ENCODE measurements around the gene PPFIBP2.
A peak's percentile ranks its signal among the peaks of the same experiment; 100 is the strongest.

Gene PPFIBP2

GRCh38 chr11:7635708-7636107 lies 121.9 kb downstream of the PPFIBP2 start:
- Histone ChIP-seq H3K36me3 (ENCODE audit: control insufficient read depth in 2 of 2, insufficient read depth in 2 of 2, low read length in 2 of 2) (peaks cover 71 to 79% of the 10 kb centered on the region in 2 donors), H3K9me3 (ENCODE audit: control insufficient read depth in 2 of 2, low read length in 2 of 2) (no peaks in the 10 kb centered on the region), H3K27ac (ENCODE audit: low read depth in 2 of 2, low read length in 2 of 2) (no peak overlapping the region), H3K9ac (ENCODE audit: low read depth in 1 of 2, low read length in 2 of 2) (no peak overlapping the region), H3K27me3 (ENCODE audit: control insufficient read depth in 2 of 2, insufficient read depth in 2 of 2, low read length in 2 of 2) (no peaks in the 10 kb centered on the region), H3K4me3 (ENCODE audit: low read length in 2 of 2) (no peak overlapping the region), H3K4me1 (ENCODE audit: control insufficient read depth in 2 of 2, insufficient read depth in 2 of 2, low read length in 2 of 2) (peaks cover 21% of the 10 kb centered on the region in 2 donors)

DNA sequence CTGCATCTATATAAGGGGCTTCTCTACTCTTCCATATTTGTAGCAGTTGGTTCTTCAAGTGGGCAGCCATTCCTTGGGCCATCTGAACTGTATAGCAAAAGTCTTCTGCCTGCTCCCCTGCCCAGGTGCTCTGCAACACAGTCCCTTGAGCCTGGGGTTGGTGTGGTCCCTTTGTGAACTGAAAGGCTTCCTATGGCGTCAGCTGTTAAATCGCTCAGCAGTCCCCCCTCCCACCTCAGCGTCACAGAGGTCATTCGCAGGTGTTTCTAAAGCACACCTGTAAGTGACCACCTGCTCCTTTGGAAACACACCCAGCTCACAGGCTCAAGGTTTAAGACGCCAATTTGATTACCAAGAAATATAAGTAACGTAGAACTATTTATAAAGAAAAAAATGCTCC lies 122.6 kb downstream of the PPFIBP2 start:
- peaks cover 67 to 79% of the 10 kb centered on the region in 2 donors for H3K36me3 ChIP-seq (ENCODE audit: control insufficient read depth in 2 of 2, insufficient read depth in 2 of 2, low read length in 2 of 2)
- H3K4me3 ChIP-seq (ENCODE audit: low read length in 2 of 2), result no peak overlapping the region
- no peak overlapping the region for H3K27ac ChIP-seq (ENCODE audit: low read depth in 2 of 2, low read length in 2 of 2)
- no peaks in the 10 kb centered on the region for H3K9me3 ChIP-seq (ENCODE audit: control insufficient read depth in 2 of 2, low read length in 2 of 2)
- H3K4me1 ChIP-seq (ENCODE audit: control insufficient read depth in 2 of 2, insufficient read depth in 2 of 2, low read length in 2 of 2), result peaks cover 21 to 22% of the 10 kb centered on the region in 2 donors
- no peaks in the 10 kb centered on the region for H3K27me3 ChIP-seq (ENCODE audit: control insufficient read depth in 2 of 2, insufficient read depth in 2 of 2, low read length in 2 of 2)
- H3K9ac ChIP-seq (ENCODE audit: low read depth in 1 of 2, low read length in 2 of 2), result no peak overlapping the region

- peaks cover 68 to 79% of the 10 kb centered on the region in 2 donors for H3K36me3 ChIP-seq (ENCODE audit: control insufficient read depth in 2 of 2, insufficient read depth in 2 of 2, low read length in 2 of 2)
- H3K9me3 ChIP-seq (ENCODE audit: control insufficient read depth in 2 of 2, low read length in 2 of 2), result no peaks in the 10 kb centered on the region
- H3K9ac ChIP-seq (ENCODE audit: low read depth in 1 of 2, low read length in 2 of 2), result no peak overlapping the region
- no peaks in the 10 kb centered on the region for H3K27me3 ChIP-seq (ENCODE audit: control insufficient read depth in 2 of 2, insufficient read depth in 2 of 2, low read length in 2 of 2)
- peaks cover 21 to 22% of the 10 kb centered on the region in 2 donors for H3K4me1 ChIP-seq (ENCODE audit: control insufficient read depth in 2 of 2, insufficient read depth in 2 of 2, low read length in 2 of 2)
- no peak overlapping the region for H3K4me3 ChIP-seq (ENCODE audit: low read length in 2 of 2)
- no peak overlapping the region for H3K27ac ChIP-seq (ENCODE audit: low read depth in 2 of 2, low read length in 2 of 2)
These were observed 123.8 kb downstream of the PPFIBP2 start for GRCh38 chr11:7637447-7638157.

DNA sequence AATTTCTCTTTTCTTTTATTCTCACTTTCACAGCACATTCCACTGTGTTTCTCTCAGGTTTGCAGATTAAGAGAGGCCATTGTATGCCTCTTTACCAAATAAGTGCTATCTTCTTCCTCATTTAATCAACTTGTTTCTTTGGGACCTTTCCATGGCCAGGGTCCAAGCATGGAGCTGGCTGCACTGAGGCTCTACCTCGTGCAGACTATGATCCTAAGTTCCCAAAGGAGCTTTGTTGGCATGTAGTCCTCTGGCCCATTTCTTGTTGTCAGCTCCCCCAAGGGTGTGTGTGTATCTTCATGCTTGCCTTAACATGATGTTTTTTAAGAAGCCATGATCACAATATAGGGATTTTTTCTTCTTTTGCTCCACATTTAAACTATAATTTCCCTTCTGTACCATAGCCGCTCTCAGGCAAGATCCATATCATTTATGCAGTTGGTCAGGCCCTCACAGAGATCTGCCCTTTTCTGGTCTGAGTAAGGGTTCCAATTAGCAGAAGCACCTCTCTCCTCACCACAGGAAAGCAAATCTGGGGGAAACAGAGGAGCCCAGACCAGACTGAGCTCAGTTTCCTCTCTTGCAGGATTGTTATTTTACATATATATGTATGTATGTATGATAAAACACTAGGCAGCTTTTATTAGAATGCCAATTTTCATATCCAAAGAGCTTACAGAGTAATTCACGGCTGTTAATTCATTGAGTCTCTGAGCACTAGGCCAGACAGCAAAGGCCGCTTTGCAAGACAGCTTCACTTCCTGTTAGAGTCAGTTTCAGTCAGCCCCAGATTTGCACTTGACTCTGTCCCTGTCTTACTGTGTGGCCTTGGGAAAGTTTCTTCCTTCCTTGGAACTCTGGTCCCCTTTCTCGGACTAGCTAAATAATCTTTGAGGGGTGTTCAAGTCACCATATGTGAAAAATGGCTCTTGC lies 125.2 kb downstream of the PPFIBP2 start:
- Histone ChIP-seq H3K9ac (ENCODE audit: low read depth in 1 of 2, low read length in 2 of 2) (peak overlapping the region in 1 of 2 donors; percentile 5), H3K4me1 (ENCODE audit: control insufficient read depth in 2 of 2, insufficient read depth in 2 of 2, low read length in 2 of 2) (peaks cover 21 to 22% of the 10 kb centered on the region in 2 donors), H3K9me3 (ENCODE audit: control insufficient read depth in 2 of 2, low read length in 2 of 2) (no peaks in the 10 kb centered on the region), H3K27me3 (ENCODE audit: control insufficient read depth in 2 of 2, insufficient read depth in 2 of 2, low read length in 2 of 2) (no peaks in the 10 kb centered on the region), H3K27ac (ENCODE audit: low read depth in 2 of 2, low read length in 2 of 2) (peak overlapping the region; percentile 72 to 79), H3K36me3 (ENCODE audit: control insufficient read depth in 2 of 2, insufficient read depth in 2 of 2, low read length in 2 of 2) (peaks cover 63 to 74% of the 10 kb centered on the region in 2 donors), H3K4me3 (ENCODE audit: low read length in 2 of 2) (no peak overlapping the region)

DNA sequence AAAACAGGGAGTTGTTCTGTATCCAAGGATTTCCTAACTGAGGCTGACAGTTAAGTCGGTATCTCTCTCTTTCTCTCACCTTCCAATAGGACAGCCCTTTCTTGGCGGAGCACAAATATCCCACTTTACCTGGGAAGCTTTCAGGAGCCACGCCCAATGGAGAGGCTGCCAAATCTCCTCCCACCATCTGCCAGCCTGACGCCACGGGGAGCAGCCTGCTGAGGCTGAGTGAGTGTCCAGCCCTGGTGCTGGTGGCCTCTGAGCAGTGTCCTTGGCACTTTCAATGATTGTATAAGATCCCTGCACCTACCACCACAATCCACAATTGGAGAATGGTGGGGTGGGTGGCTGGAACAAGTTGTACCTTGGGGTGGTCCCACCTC lies 125.8 kb downstream of the PPFIBP2 start:
- Histone ChIP-seq H3K27me3 (ENCODE audit: control insufficient read depth in 2 of 2, insufficient read depth in 2 of 2, low read length in 2 of 2) (no peaks in the 10 kb centered on the region), H3K9ac (ENCODE audit: low read depth in 1 of 2, low read length in 2 of 2) (no peak overlapping the region), H3K4me3 (ENCODE audit: low read length in 2 of 2) (no peak overlapping the region), H3K4me1 (ENCODE audit: control insufficient read depth in 2 of 2, insufficient read depth in 2 of 2, low read length in 2 of 2) (peaks cover 21 to 22% of the 10 kb centered on the region in 2 donors), H3K27ac (ENCODE audit: low read depth in 2 of 2, low read length in 2 of 2) (peak overlapping the region; percentile 72 to 79), H3K9me3 (ENCODE audit: control insufficient read depth in 2 of 2, low read length in 2 of 2) (no peaks in the 10 kb centered on the region), H3K36me3 (ENCODE audit: control insufficient read depth in 2 of 2, insufficient read depth in 2 of 2, low read length in 2 of 2) (peaks cover 60 to 71% of the 10 kb centered on the region in 2 donors)

DNA sequence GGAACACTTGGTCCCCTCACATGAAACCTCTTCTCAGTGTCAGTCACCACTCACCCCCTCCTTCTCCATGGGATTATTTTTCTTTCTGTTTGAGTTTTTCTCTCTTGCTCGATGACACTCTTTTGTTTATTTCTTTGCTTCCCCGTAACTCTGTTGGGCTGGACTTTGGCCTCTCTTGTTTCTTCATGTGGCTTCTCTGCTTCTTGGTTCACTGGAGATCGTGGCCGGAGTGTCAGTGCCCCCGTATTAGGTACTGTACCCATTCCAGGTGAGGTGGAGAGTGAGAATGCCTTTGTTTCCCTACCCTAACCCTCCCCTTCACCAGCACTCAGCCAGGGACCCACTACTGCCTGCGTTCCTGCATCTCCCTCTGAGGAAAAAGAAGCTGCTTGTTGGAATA lies 127.0 kb downstream of the PPFIBP2 start:
- Histone ChIP-seq H3K4me3 (ENCODE audit: low read length in 2 of 2) (no peak overlapping the region), H3K27me3 (ENCODE audit: control insufficient read depth in 2 of 2, insufficient read depth in 2 of 2, low read length in 2 of 2) (no peaks in the 10 kb centered on the region), H3K27ac (ENCODE audit: low read depth in 2 of 2, low read length in 2 of 2) (no peak overlapping the region), H3K9ac (ENCODE audit: low read depth in 1 of 2, low read length in 2 of 2) (no peak overlapping the region), H3K4me1 (ENCODE audit: control insufficient read depth in 2 of 2, insufficient read depth in 2 of 2, low read length in 2 of 2) (peaks cover 21 to 22% of the 10 kb centered on the region in 2 donors), H3K9me3 (ENCODE audit: control insufficient read depth in 2 of 2, low read length in 2 of 2) (no peaks in the 10 kb centered on the region), H3K36me3 (ENCODE audit: control insufficient read depth in 2 of 2, insufficient read depth in 2 of 2, low read length in 2 of 2) (peaks cover 54 to 65% of the 10 kb centered on the region in 2 donors)

- Histone ChIP-seq H3K9ac (ENCODE audit: low read depth in 1 of 2, low read length in 2 of 2) (no peak overlapping the region), H3K4me1 (ENCODE audit: control insufficient read depth in 2 of 2, insufficient read depth in 2 of 2, low read length in 2 of 2) (peaks cover 21 to 22% of the 10 kb centered on the region in 2 donors), H3K27ac (ENCODE audit: low read depth in 2 of 2, low read length in 2 of 2) (no peak overlapping the region), H3K4me3 (ENCODE audit: low read length in 2 of 2) (no peak overlapping the region), H3K9me3 (ENCODE audit: control insufficient read depth in 2 of 2, low read length in 2 of 2) (no peaks in the 10 kb centered on the region), H3K27me3 (ENCODE audit: control insufficient read depth in 2 of 2, insufficient read depth in 2 of 2, low read length in 2 of 2) (no peaks in the 10 kb centered on the region), H3K36me3 (ENCODE audit: control insufficient read depth in 2 of 2, insufficient read depth in 2 of 2, low read length in 2 of 2) (peaks cover 39 to 50% of the 10 kb centered on the region in 2 donors)
These were observed 128.9 kb downstream of the PPFIBP2 start for GRCh38 chr11:7642747-7643146.

DNA sequence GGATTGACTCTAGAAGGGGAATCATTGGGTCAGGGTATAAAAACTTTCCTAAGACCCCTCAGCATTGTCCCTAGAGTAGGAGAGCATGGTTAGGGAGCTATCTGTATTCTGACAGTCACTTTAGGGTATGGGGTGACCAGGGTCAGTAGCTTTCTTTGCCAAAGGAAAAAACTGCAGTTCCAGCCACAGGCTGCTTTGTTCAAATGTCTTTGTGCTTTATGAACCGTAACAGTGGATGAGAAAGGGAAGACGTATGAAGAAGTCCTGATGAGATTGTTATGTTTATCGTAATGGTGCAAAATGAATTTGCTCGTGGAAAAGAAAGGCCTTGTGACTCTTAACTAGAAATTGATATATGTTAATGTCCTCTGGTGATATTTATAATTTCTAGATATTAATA lies 129.5 kb downstream of the PPFIBP2 start:
- peaks cover 39 to 49% of the 10 kb centered on the region in 2 donors for H3K36me3 ChIP-seq (ENCODE audit: control insufficient read depth in 2 of 2, insufficient read depth in 2 of 2, low read length in 2 of 2)
- no peak overlapping the region for H3K9ac ChIP-seq (ENCODE audit: low read depth in 1 of 2, low read length in 2 of 2)
- H3K27me3 ChIP-seq (ENCODE audit: control insufficient read depth in 2 of 2, insufficient read depth in 2 of 2, low read length in 2 of 2), result no peaks in the 10 kb centered on the region
- H3K4me1 ChIP-seq (ENCODE audit: control insufficient read depth in 2 of 2, insufficient read depth in 2 of 2, low read length in 2 of 2), result peaks cover 21 to 22% of the 10 kb centered on the region in 2 donors
- no peak overlapping the region for H3K27ac ChIP-seq (ENCODE audit: low read depth in 2 of 2, low read length in 2 of 2)
- H3K9me3 ChIP-seq (ENCODE audit: control insufficient read depth in 2 of 2, low read length in 2 of 2), result no peaks in the 10 kb centered on the region
- H3K4me3 ChIP-seq (ENCODE audit: low read length in 2 of 2), result no peak overlapping the region

GRCh38 chr11:7645206-7645605 lies 131.4 kb downstream of the PPFIBP2 start:
- Histone ChIP-seq H3K36me3 (ENCODE audit: control insufficient read depth in 2 of 2, insufficient read depth in 2 of 2, low read length in 2 of 2) (peaks cover 57 to 61% of the 10 kb centered on the region in 2 donors), H3K4me3 (ENCODE audit: low read length in 2 of 2) (no peak overlapping the region), H3K9me3 (ENCODE audit: control insufficient read depth in 2 of 2, low read length in 2 of 2) (no peaks in the 10 kb centered on the region), H3K27me3 (ENCODE audit: control insufficient read depth in 2 of 2, insufficient read depth in 2 of 2, low read length in 2 of 2) (no peaks in the 10 kb centered on the region), H3K27ac (ENCODE audit: low read depth in 2 of 2, low read length in 2 of 2) (no peak overlapping the region), H3K4me1 (ENCODE audit: control insufficient read depth in 2 of 2, insufficient read depth in 2 of 2, low read length in 2 of 2) (peaks cover 4 to 6% of the 10 kb centered on the region in 2 donors), H3K9ac (ENCODE audit: low read depth in 1 of 2, low read length in 2 of 2) (no peak overlapping the region)

- H3K9me3 ChIP-seq (ENCODE audit: control insufficient read depth in 2 of 2, low read length in 2 of 2), result no peaks in the 10 kb centered on the region
- no peak overlapping the region for H3K27ac ChIP-seq (ENCODE audit: low read depth in 2 of 2, low read length in 2 of 2)
- H3K9ac ChIP-seq (ENCODE audit: low read depth in 1 of 2, low read length in 2 of 2), result no peak overlapping the region
- H3K4me1 ChIP-seq (ENCODE audit: control insufficient read depth in 2 of 2, insufficient read depth in 2 of 2, low read length in 2 of 2), result no peaks in the 10 kb centered on the region
- H3K36me3 ChIP-seq (ENCODE audit: control insufficient read depth in 2 of 2, insufficient read depth in 2 of 2, low read length in 2 of 2), result peaks cover 61 to 66% of the 10 kb centered on the region in 2 donors
- H3K27me3 ChIP-seq (ENCODE audit: control insufficient read depth in 2 of 2, insufficient read depth in 2 of 2, low read length in 2 of 2), result no peaks in the 10 kb centered on the region
- H3K4me3 ChIP-seq (ENCODE audit: low read length in 2 of 2), result no peak overlapping the region
These were observed 133.1 kb downstream of the PPFIBP2 start for GRCh38 chr11:7646866-7647265.

Measured in mucosa of rectum (tissue), 2 donors.